PC-9 (cell line): ENCODE data around the gene HKDC1.

Experiments
- EZH2 ChIP-seq: fragments of 200-600 bp; sonication (generic); IDR thresholded peaks from 2 replicates; pipeline ENCODE4 v1.8.0; 2017; ENCODE audit warnings: antibody characterized with exemption, low read depth
- TF ChIP-seq, protein P1 (sequence below): fragments of 200-600 bp; sonication (generic); conservative IDR thresholded peaks from 2 replicates; pipeline ENCODE4 v1.6.1; 2017; ENCODE audit warnings: mixed run types, antibody characterized with exemption, mild to moderate bottlenecking, moderate library complexity

DNA sequence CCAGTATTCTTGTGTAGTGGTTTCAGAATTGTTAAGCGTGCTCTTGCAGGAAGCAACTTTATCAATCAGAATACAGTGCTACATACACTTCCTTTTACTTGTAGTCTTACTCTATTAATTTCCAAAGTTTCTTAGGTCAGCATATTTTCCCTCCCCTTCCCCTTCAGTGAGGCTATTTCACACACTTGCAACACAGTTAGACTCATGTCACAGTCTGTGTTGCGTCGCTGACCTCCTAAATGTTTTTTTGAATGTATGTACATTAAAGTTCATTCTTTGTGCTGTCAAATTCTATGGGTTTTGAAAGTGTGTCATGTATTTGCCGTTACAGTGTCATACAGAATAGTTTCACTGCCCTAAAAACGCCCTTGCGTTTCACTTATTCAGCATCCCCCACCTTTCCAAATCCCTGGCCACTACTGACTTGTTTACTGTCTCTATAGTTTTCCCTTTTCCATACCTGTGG, 5.4 kb upstream of the HKDC1 start:
- TF ChIP-seq, protein P1, sequence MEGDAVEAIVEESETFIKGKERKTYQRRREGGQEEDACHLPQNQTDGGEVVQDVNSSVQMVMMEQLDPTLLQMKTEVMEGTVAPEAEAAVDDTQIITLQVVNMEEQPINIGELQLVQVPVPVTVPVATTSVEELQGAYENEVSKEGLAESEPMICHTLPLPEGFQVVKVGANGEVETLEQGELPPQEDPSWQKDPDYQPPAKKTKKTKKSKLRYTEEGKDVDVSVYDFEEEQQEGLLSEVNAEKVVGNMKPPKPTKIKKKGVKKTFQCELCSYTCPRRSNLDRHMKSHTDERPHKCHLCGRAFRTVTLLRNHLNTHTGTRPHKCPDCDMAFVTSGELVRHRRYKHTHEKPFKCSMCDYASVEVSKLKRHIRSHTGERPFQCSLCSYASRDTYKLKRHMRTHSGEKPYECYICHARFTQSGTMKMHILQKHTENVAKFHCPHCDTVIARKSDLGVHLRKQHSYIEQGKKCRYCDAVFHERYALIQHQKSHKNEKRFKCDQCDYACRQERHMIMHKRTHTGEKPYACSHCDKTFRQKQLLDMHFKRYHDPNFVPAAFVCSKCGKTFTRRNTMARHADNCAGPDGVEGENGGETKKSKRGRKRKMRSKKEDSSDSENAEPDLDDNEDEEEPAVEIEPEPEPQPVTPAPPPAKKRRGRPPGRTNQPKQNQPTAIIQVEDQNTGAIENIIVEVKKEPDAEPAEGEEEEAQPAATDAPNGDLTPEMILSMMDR, result no peak
- no peak for TF ChIP-seq EZH2
